HCT116 (cell line): Measurements from ENCODE around the gene PDSS2.

Experiments used
- CTCF ChIP-seq, 3 experiments: fragments of 200-600 bp in 1 of 3; sonication (generic) in 1 of 3; IDR thresholded peaks in 2 of 3; conservative IDR thresholded peaks in 1 of 3; 2 replicates each; pipeline ENCODE4 v1.5.1; 2012 to 2017; ENCODE audit warnings: low read depth in 2 of 3, low read length in 2 of 3, antibody characterized with exemption in 1 of 3, borderline replicate concordance in 1 of 3, control low read depth in 1 of 3, mild to moderate bottlenecking in 1 of 3, mixed read lengths in 1 of 3, mixed run types in 1 of 3, moderate library complexity in 1 of 3; ENCODE audit not compliant: insufficient read depth in 1 of 3
- ELF1 ChIP-seq: IDR thresholded peaks from 2 replicates; pipeline ENCODE4 v1.6.1; 2012; ENCODE audit warnings: low read depth, borderline replicate concordance

- no peak for TF ChIP-seq ELF1
- TF ChIP-seq CTCF (IDR thresholded peaks at IDR 0.05 in 2 of 3, conservative IDR thresholded peaks at IDR 0.05 in 1 of 3; ENCODE audit: borderline replicate concordance in 1 of 3, insufficient read depth in 1 of 3, low read depth in 2 of 3, low read length in 2 of 3): no peak
Observed at GRCh38 chr6:107334026-107334425, 125.3 kb downstream of the PDSS2 start.
